Mesenchymal stem cell (in vitro differentiated cells and primary cell): ENCODE results near the gene PDZD2.

Source experiments
- DNase-seq: peaks from one replicate; pipeline ENCODE4 v3.0.0-alpha.2; 2013
- H2AFZ ChIP-seq: one replicate; pipeline ENCODE4 v1.6.1; 2013; ENCODE audit warnings: low read depth, mild to moderate bottlenecking, control low read depth, inconsistent platforms, low read length, moderate library complexity
- H2AK5ac ChIP-seq: 2 replicates; pipeline ENCODE4 v1.6.1; 2013; ENCODE audit warnings: low read length, moderate library complexity, mild to moderate bottlenecking, inconsistent platforms; ENCODE audit not compliant: severe bottlenecking
- H2BK120ac ChIP-seq: one replicate; pipeline ENCODE4 v1.6.1; 2013; ENCODE audit warnings: low read depth, mild to moderate bottlenecking, inconsistent platforms, low read length, moderate library complexity
- H2BK12ac ChIP-seq, 2 experiments: one replicate each; pipeline ENCODE4 v1.6.1; 2013; ENCODE audit warnings: inconsistent platforms in 2 of 2, low read length in 2 of 2, mild to moderate bottlenecking in 2 of 2, moderate library complexity in 2 of 2, control low read depth in 1 of 2
- H2BK15ac ChIP-seq: one replicate; pipeline ENCODE4 v1.6.1; 2013; ENCODE audit warnings: mild to moderate bottlenecking, low read depth, inconsistent platforms; ENCODE audit not compliant: poor library complexity, severe bottlenecking
- H2BK5ac ChIP-seq: 2 replicates; pipeline ENCODE4 v1.6.1; 2013; ENCODE audit warnings: low read depth, mild to moderate bottlenecking, low read length, control low read depth, inconsistent platforms; ENCODE audit not compliant: poor library complexity, severe bottlenecking
- H3K14ac ChIP-seq, 2 experiments: one replicate each; pipeline ENCODE4 v1.6.1; 2013; ENCODE audit warnings: inconsistent platforms in 2 of 2, low read length in 2 of 2, control low read depth in 1 of 2, mild to moderate bottlenecking in 1 of 2, moderate library complexity in 1 of 2
- H3K18ac ChIP-seq, 2 experiments: one replicate each; pipeline ENCODE4 v1.6.1; 2013; ENCODE audit warnings: inconsistent platforms in 2 of 2, low read length in 2 of 2, control low read depth in 1 of 2, low read depth in 1 of 2, mild to moderate bottlenecking in 1 of 2
- H3K23ac ChIP-seq, 2 experiments: one replicate each; pipeline ENCODE4 v1.6.1; 2013; ENCODE audit warnings: inconsistent platforms in 2 of 2, low read length in 2 of 2, mild to moderate bottlenecking in 2 of 2, moderate library complexity in 2 of 2, control low read depth in 1 of 2
- H3K27ac ChIP-seq: 2 replicates; pipeline ENCODE4 v1.5.1; 2013; ENCODE audit warnings: mild to moderate bottlenecking, moderate library complexity, low read length, control low read depth, inconsistent platforms; ENCODE audit not compliant: poor library complexity, severe bottlenecking
- H3K27me3 ChIP-seq, 2 experiments: 2 replicates each; pipeline versions ENCODE4 v1.6.1 to v1.7.0; 2013; ENCODE audit warnings: low read length in 2 of 2, mild to moderate bottlenecking in 2 of 2, moderate library complexity in 2 of 2, control low read depth in 1 of 2, inconsistent platforms in 1 of 2; ENCODE audit not compliant: control insufficient read depth in 1 of 2, insufficient read depth in 1 of 2
- H3K36me3 ChIP-seq, 2 experiments: 2 replicates each; pipeline versions ENCODE4 v1.6.1 to v1.7.0; 2013; ENCODE audit warnings: low read length in 2 of 2, control low read depth in 1 of 2, inconsistent platforms in 1 of 2, low read depth in 1 of 2, mild to moderate bottlenecking in 1 of 2; ENCODE audit not compliant: insufficient read depth in 2 of 2, control insufficient read depth in 1 of 2
- H3K4ac ChIP-seq, 2 experiments: one replicate each; pipeline ENCODE4 v1.6.1; 2013; ENCODE audit warnings: inconsistent platforms in 2 of 2, low read length in 2 of 2, mild to moderate bottlenecking in 2 of 2, moderate library complexity in 2 of 2, control low read depth in 1 of 2, low read depth in 1 of 2
- H3K4me1 ChIP-seq: 2 replicates; pipeline ENCODE4 v1.6.1; 2013; ENCODE audit warnings: low read depth, low read length, control low read depth; ENCODE audit not compliant: control insufficient read depth, insufficient read depth
- H3K4me2 ChIP-seq: 2 replicates; pipeline ENCODE4 v1.6.1; 2013; ENCODE audit warnings: low read length, mild to moderate bottlenecking, inconsistent platforms; ENCODE audit not compliant: poor library complexity, severe bottlenecking
- H3K4me3 ChIP-seq, 2 experiments: 2 replicates each; pipeline versions ENCODE4 v1.5.1 to v1.7.0; 2013; ENCODE audit warnings: low read length in 2 of 2, mild to moderate bottlenecking in 2 of 2, control low read depth in 1 of 2, low read depth in 1 of 2; ENCODE audit not compliant: insufficient read depth in 1 of 2
- H3K79me1 ChIP-seq: replicated peaks from 2 replicates; pipeline ENCODE4 v1.6.1; 2013; ENCODE audit warnings: mild to moderate bottlenecking, control low read depth, low read length, inconsistent platforms; ENCODE audit not compliant: poor library complexity, severe bottlenecking
- H3K9ac ChIP-seq: 2 replicates; pipeline ENCODE4 v1.7.0; 2013; ENCODE audit warnings: mild to moderate bottlenecking, low read length, moderate library complexity
- H3K9me3 ChIP-seq: 2 replicates; pipeline ENCODE4 v1.7.0; 2013; ENCODE audit warnings: mild to moderate bottlenecking, low read length; ENCODE audit not compliant: control insufficient read depth
- H4K8ac ChIP-seq: one replicate; pipeline ENCODE4 v1.6.1; 2013; ENCODE audit warnings: inconsistent platforms, mild to moderate bottlenecking, low read length, moderate library complexity
- H4K91ac ChIP-seq: one replicate; pipeline ENCODE4 v1.6.1; 2013; ENCODE audit warnings: mild to moderate bottlenecking, low read length, inconsistent platforms
- WGBS: methylation state at CpG from one replicate; pipeline ENCODE4 v1.1.7; 2013; ENCODE audit warnings: mixed read lengths; 5-methylcytosine and 5-hydroxymethylcytosine counted together

Gene PDZD2

DNA sequence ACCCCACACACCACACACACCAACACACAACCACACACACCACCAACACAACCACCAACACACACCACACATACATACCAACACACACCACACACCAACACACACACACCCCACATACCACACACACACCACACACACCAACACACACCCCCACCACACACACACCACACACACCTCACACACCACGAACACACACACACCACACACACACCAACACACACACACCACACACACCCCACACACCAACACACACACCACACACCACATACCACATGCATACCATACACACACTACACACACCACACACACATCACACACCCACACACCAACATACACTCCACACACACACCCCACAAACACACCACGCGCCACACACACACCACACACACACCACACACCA is 363.8 kb downstream of the PDZD2 start:
- Histone ChIP-seq H4K91ac (no peak overlapping the region), H3K18ac (no peak overlapping the region), H2BK5ac (no peak overlapping the region), H2BK15ac (no peak overlapping the region), H3K4ac (no peak overlapping the region), H3K9me3 (no peaks in the 10 kb centered on the region), H2BK12ac (no peak overlapping the region), H3K9ac (no peak overlapping the region), H3K36me3 (no peaks in the 10 kb centered on the region), H3K4me1 (no peaks in the 10 kb centered on the region), H2BK120ac (no peak overlapping the region), H3K14ac (peak overlapping the region in 1 of 2 experiments; percentile 66), H3K27ac (no peak overlapping the region), H3K23ac (no peak overlapping the region), H2AK5ac (no peak overlapping the region), H3K27me3 (peaks cover 0 to 40% of the 10 kb centered on the region in 2 experiments), H4K8ac (no peak overlapping the region), H3K4me3 (no peak overlapping the region), H3K79me1 (no peaks in the 10 kb centered on the region), H3K4me2 (no peak overlapping the region), H2AFZ (no peak overlapping the region)
- 56% methylated on average over 3 of the region's 3 CpGs for WGBS
- DNase-seq, result no peak

DNA sequence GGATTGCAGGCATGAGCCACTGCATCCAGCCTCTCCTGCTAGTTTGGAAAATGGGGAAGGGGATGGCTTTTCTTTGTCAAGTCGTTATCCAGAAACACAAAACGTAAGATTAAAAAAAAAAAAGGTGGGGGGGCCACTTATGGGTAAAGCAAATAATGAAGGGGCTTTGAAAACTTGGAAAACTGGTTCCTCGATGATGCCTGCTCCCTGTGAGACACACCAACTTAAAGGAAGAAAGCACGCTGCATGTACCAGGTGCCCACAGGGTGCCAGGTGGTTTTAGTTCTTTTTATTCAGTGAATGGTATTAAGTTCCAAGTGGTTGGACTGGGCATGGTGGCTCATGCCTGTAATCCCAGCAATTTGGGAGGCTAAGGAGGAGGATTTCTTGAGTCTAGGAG is 365.1 kb downstream of the PDZD2 start:
- Histone ChIP-seq H3K27me3 (peaks cover 0 to 29% of the 10 kb centered on the region in 2 experiments), H4K8ac (no peak overlapping the region), H3K14ac (no peak overlapping the region), H4K91ac (no peak overlapping the region), H3K9ac (no peak overlapping the region), H3K27ac (no peak overlapping the region), H2BK15ac (no peak overlapping the region), H3K9me3 (no peaks in the 10 kb centered on the region), H2BK120ac (no peak overlapping the region), H2AFZ (no peak overlapping the region), H2BK5ac (no peak overlapping the region), H3K4ac (no peak overlapping the region), H3K4me1 (no peaks in the 10 kb centered on the region), H2AK5ac (no peak overlapping the region), H3K79me1 (no peaks in the 10 kb centered on the region), H3K23ac (no peak overlapping the region), H2BK12ac (no peak overlapping the region), H3K18ac (no peak overlapping the region), H3K36me3 (no peaks in the 10 kb centered on the region), H3K4me2 (no peak overlapping the region), H3K4me3 (no peak overlapping the region)
- DNase-seq, result no peak
- WGBS, result 97% methylated on average over 4 of the region's 4 CpGs

DNA sequence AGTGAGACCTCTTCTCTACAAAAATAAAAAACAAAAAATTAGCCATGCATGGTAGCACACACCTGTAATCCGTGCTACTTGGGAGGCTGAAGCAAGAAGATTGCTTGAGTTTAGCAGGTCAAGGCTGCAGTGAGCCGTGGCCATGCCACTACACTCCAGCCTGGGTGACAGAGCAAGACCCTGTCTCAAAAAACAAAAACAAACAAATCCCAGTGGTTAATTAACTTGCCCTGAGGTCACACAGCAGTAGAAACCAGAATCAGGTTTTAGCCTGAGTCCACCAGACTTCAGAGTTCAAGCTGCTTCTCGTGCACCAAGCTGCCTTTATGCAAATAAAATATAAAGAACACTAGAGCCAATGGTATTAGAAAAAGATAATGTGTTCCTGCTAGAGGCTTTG is 365.5 kb downstream of the PDZD2 start:
- H3K27ac ChIP-seq, result no peak overlapping the region
- H2BK15ac ChIP-seq, result no peak overlapping the region
- DNase-seq, result no peak
- no peak overlapping the region for H2BK5ac ChIP-seq
- no peak overlapping the region for H2BK12ac ChIP-seq
- H2BK120ac ChIP-seq, result no peak overlapping the region
- no peak overlapping the region for H3K14ac ChIP-seq
- no peaks in the 10 kb centered on the region for H3K79me1 ChIP-seq
- no peaks in the 10 kb centered on the region for H3K36me3 ChIP-seq
- H3K4me3 ChIP-seq, result no peak overlapping the region
- H3K4ac ChIP-seq, result no peak overlapping the region
- H4K91ac ChIP-seq, result no peak overlapping the region
- WGBS, result 78% methylated on average over 2 of the region's 3 CpGs
- H2AK5ac ChIP-seq, result no peak overlapping the region
- H3K9me3 ChIP-seq, result no peaks in the 10 kb centered on the region
- peaks cover 0 to 31% of the 10 kb centered on the region in 2 experiments for H3K27me3 ChIP-seq
- no peak overlapping the region for H4K8ac ChIP-seq
- no peak overlapping the region for H3K9ac ChIP-seq
- H2AFZ ChIP-seq, result no peak overlapping the region
- H3K23ac ChIP-seq, result no peak overlapping the region
- H3K4me1 ChIP-seq, result no peaks in the 10 kb centered on the region
- no peak overlapping the region for H3K4me2 ChIP-seq
- H3K18ac ChIP-seq, result no peak overlapping the region

DNA sequence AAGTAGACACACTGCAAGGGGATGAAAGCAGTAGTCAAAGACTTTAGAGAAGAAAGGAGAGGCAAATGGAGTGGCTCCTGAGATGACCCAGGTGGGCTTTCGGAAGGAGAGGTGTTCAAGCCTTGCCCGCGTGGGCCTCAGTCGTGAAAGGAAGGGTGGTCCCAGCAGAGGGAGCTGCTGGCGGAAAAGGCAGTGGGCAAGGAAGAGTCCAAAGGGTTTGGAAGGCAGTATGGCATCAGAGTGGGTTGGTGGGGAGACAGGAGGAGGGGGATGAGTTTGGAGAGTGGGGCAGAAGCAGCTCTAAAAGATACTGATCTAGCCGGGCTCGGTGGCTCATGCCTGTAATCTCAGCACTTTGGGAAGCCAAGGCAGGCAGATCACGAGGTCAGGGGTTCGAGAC is 369.8 kb downstream of the PDZD2 start:
- peaks cover 2% of the 10 kb centered on the region for H3K4me1 ChIP-seq
- H2BK5ac ChIP-seq, result no peak overlapping the region
- H3K27ac ChIP-seq, result no peak overlapping the region
- 93% methylated on average over 9 of the region's 9 CpGs for WGBS
- H3K4me3 ChIP-seq, result no peak overlapping the region
- no peaks in the 10 kb centered on the region for H3K9me3 ChIP-seq
- no peak overlapping the region for H3K23ac ChIP-seq
- no peak overlapping the region for H4K91ac ChIP-seq
- H2BK120ac ChIP-seq, result no peak overlapping the region
- no peak overlapping the region for H3K14ac ChIP-seq
- H3K18ac ChIP-seq, result no peak overlapping the region
- DNase-seq, result no peak
- no peak overlapping the region for H2BK15ac ChIP-seq
- H2BK12ac ChIP-seq, result no peak overlapping the region
- no peaks in the 10 kb centered on the region for H3K79me1 ChIP-seq
- H3K27me3 ChIP-seq, result peaks cover 0 to 36% of the 10 kb centered on the region in 2 experiments
- H3K36me3 ChIP-seq, result no peaks in the 10 kb centered on the region
- H3K4ac ChIP-seq, result no peak overlapping the region
- no peak overlapping the region for H2AFZ ChIP-seq
- H3K9ac ChIP-seq, result no peak overlapping the region
- no peak overlapping the region for H2AK5ac ChIP-seq
- no peak overlapping the region for H3K4me2 ChIP-seq
- no peak overlapping the region for H4K8ac ChIP-seq
